CD4-positive, alpha-beta memory T cell (primary cell): ENCODE measurements around the gene CENPP. TPM values are rescaled to one million over a fixed set of nuclear protein-coding genes. Genes with fewer than 3 reads are reported as not detected.
A peak's percentile ranks its signal among the peaks of the same experiment; 100 is the strongest.

ENCODE experiments used
- CTCF ChIA-PET: fragments of 350-600 bp; sonication (Branson Sonifier 250); formaldehyde crosslinking; loops from one replicate; lab custom pipeline; 2021; ENCODE audit warnings: inconsistent platforms; ENCODE audit not compliant: partially characterized antibody; lab: Charles Lee
- POLR2A ChIA-PET: fragments of 350-600 bp; sonication (Branson Sonifier 250); formaldehyde crosslinking; loops from one replicate; lab custom pipeline; 2021; ENCODE audit not compliant: partially characterized antibody; lab: Charles Lee
- DNase-seq, 5 donors: peaks; one replicate each; pipeline versions ENCODE4 v3.0.0 to v3.0.0-alpha.2; 2020 to 2022; ENCODE audit warnings: mixed read lengths in 1 of 5
- H3K27ac ChIP-seq: one replicate; pipeline ENCODE4 v1.7.0; 2013; ENCODE audit warnings: low read depth, low read length
- H3K27me3 ChIP-seq: 2 replicates; pipeline ENCODE4 v1.7.0; 2013; ENCODE audit warnings: mild to moderate bottlenecking, low read length, moderate library complexity; ENCODE audit not compliant: insufficient read depth
- H3K36me3 ChIP-seq: 2 replicates; pipeline ENCODE4 v1.7.0; 2013; ENCODE audit warnings: mild to moderate bottlenecking, low read length, moderate library complexity; ENCODE audit not compliant: insufficient read depth
- H3K4me1 ChIP-seq: 2 replicates; pipeline ENCODE4 v1.7.0; 2013; ENCODE audit warnings: mild to moderate bottlenecking, low read length, moderate library complexity; ENCODE audit not compliant: insufficient read depth
- H3K4me3 ChIP-seq, 2 donors: one replicate each; pipeline ENCODE4 v1.7.0; 2013; ENCODE audit warnings: low read length in 2 of 2, mild to moderate bottlenecking in 1 of 2
- H3K9me3 ChIP-seq, 2 donors: one replicate each; pipeline ENCODE4 v1.7.0; 2013; ENCODE audit warnings: low read length in 2 of 2, control low read depth in 1 of 2; ENCODE audit not compliant: control insufficient read depth in 1 of 2
- H3K27ac Mint-ChIP-seq, 7 donors: one replicate each; pipeline ENCODE4 v1.8.0; 2020 to 2021; ENCODE audit warnings: mixed read lengths in 7 of 7, mild to moderate bottlenecking in 6 of 7, inconsistent platforms in 3 of 7, moderate library complexity in 3 of 7
- H3K27me3 Mint-ChIP-seq, 2 donors: one replicate each; pipeline ENCODE4 v1.8.0; 2020 to 2021; ENCODE audit warnings: mixed read lengths in 2 of 2
- H3K36me3 Mint-ChIP-seq, 2 donors: one replicate each; pipeline ENCODE4 v1.8.0; 2020 to 2021; ENCODE audit warnings: mixed read lengths in 2 of 2, inconsistent platforms in 1 of 2, mild to moderate bottlenecking in 1 of 2
- H3K4me1 Mint-ChIP-seq, 4 donors: one replicate each; pipeline ENCODE4 v1.8.0; 2020 to 2021; ENCODE audit warnings: mixed read lengths in 4 of 4, mild to moderate bottlenecking in 1 of 4
- H3K4me3 Mint-ChIP-seq, 8 donors: one replicate each; pipeline ENCODE4 v1.8.0; 2020 to 2021; ENCODE audit warnings: mixed read lengths in 8 of 8, mild to moderate bottlenecking in 7 of 8, moderate library complexity in 6 of 8, inconsistent platforms in 3 of 8
- H3K9me3 Mint-ChIP-seq, 8 donors: one replicate each; pipeline ENCODE4 v1.8.0; 2020 to 2021; ENCODE audit warnings: mixed read lengths in 8 of 8, mild to moderate bottlenecking in 5 of 8, inconsistent platforms in 3 of 8, moderate library complexity in 1 of 8
- intact Hi-C: fragments of 100-400 bp; cut with micrococcal nuclease; formaldehyde crosslinking; loops from one replicate; pipeline ENCODE4 v1.15.1; 2023
- polyA plus RNA-seq, 2 donors: library from polyadenylated mRNA; unstranded; fragments of 300-500 nt; fragmentation: Illumina TruSeq; gene quantifications; one replicate each; pipeline ENCODE4 v1.2.3, GENCODE V29; 2021
- total RNA-seq, 2 experiments: library from RNA; stranded (reverse); gene quantifications; one replicate each; pipeline ENCODE4 v1.2.3, GENCODE V29; 2021

CENPP gene
- 1 to 10 TPM in 1 of 2 experiments, under 1 TPM in 1; 0.55 to 4.3 TPM for total RNA-seq
- polyA plus RNA-seq, result 1 to 10 TPM; 2.4 to 9.5 TPM

DNA sequence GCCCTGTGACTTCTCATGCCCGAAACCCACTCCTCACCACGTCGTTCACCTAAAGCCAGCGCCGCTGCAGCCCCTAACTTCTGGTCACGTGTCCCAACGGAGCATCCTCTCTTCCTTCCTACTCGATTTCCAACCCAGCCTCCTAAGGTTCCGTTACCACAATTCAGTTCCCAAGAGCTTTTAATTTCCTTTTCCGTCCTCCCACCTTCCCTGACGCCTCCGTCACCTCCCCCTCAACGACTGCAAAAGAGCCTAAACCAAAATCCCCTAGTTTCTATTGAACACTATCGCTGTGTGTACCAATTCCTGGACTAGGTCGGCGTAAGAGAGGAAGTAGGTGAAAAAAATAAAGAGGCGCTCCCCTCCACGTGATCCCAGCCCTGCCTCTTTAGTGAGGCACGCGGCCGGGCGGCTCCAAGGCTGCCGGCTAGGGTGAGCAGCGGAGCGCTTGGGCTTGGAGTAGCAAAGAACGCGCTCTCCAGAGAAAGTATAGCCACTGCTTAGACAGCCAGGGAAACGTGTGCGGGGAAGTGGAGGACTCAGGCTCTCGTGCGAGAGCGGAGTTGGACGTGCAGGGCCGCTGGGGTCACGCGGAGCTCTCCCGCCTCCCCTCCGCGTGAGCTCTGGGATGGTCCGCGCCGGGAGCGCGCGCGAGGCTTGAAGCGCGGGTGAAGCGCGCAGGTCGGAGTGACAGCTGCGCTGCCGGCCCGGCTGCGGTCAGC lies at the start of gene CENPP, which contains the start of gene NOL8:
TSS of gene CENPP (plus strand) at position 685 of the 722 bp plus-strand sequence.
TSS of gene NOL8 (minus strand) at position 82 of the 722 bp plus-strand sequence. CDS start 1,189 bp downstream, outside the sequence.
- DNase-seq, result peak; percentile 89 to 91 (median 91)
- peaks cover 15 to 32% of the 10 kb centered on the region in 2 donors for H3K36me3 Mint-ChIP-seq
- Histone ChIP-seq H3K36me3 (peaks cover 20% of the 10 kb centered on the region), H3K4me1 (peaks cover 26% of the 10 kb centered on the region), H3K27ac (peak within 1 kb of the TSS; percentile 92), H3K4me3 (peak within 1 kb of the TSS; percentile 97 to 100), H3K9me3 (no peaks in the 10 kb centered on the region), H3K27me3 (no peaks in the 10 kb centered on the region)
- peak within 1 kb of the TSS; percentile 95 to 99 (median 98) for H3K4me3 Mint-ChIP-seq
- ChIA-PET CTCF (interaction anchor here (1.0 to 1.6 kb wide), 5 partner anchors 8 to 345 kb away, joined by 3 to 5 read pairs (median 4); no protein-coding TSS in a partner anchor), POLR2A (interaction anchor here (0.7 to 2.9 kb wide), 13 partner anchors 8 to 1840 kb away, joined by 3 to 30 read pairs (median 5); partner anchors contain the start of genes BICD2, IARS1 and IPPK)
- H3K27me3 Mint-ChIP-seq, result no peaks in the 10 kb centered on the region
- intact Hi-C loops, result loop anchor here (1.0 to 10.0 kb wide), 5 partner anchors 32 to 901 kb away; partner anchors contain the start of genes BICD2, IARS1, IPPK and NFIL3
- H3K27ac Mint-ChIP-seq, result peak within 1 kb of the TSS; percentile 91 to 100 (median 99)
- no peaks in the 10 kb centered on the region for H3K9me3 Mint-ChIP-seq
- H3K4me1 Mint-ChIP-seq, result peaks cover 8 to 41% (median 30%) of the 10 kb centered on the region in 4 donors

DNA sequence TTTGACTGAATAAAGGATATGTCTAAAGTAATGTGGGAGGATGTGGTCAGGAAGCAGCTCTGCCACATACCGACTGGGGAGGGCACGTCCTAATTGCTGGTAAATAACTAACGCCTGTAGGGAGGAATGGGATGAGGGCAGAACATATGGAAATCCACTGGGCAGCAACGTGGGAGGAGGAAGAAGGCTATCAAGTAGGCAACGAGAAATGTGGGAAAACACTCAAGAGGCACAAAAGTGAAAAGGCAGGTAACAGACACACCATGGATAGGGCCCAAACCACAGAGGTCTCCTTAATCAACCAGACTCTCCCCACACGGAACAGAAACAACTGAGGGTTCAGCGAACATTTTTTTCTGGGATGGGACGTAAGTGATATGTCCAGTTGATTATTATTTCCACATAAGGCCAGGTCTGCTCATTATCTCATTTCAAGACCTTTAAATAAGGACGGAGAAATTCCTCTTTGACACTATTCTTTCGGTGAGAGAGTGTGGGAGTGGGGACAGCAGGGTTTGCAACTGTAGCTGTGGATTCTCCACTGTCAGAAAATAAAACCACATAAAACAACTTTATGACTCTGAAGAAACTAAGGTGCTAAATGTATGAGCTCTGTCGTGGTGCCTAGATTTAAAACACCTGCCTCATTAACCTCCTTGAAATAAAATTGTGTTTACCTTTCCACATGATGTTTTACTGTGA lies 49.3 kb upstream of the CENPP start:
- H3K4me1 Mint-ChIP-seq, result peaks cover 16 to 44% (median 25%) of the 10 kb centered on the region in 4 donors
- H3K27ac Mint-ChIP-seq, result peak overlapping the region; percentile 45 to 93 (median 82)
- peak in 4 of 5 donors; percentile 4 to 19 (median 8) for DNase-seq
- H3K4me3 ChIP-seq, result no peak overlapping the region
- ChIA-PET CTCF (interaction anchor here (1.2 to 2.0 kb wide), 3 partner anchors 136 to 514 kb away, joined by 3 to 6 read pairs (median 3); no protein-coding TSS in a partner anchor), POLR2A (interaction anchor here (1.2 kb wide), 1 partner anchor 48 kb away, joined by 4 read pairs; no protein-coding TSS in a partner anchor)
- H3K9me3 Mint-ChIP-seq, result no peaks in the 10 kb centered on the region
- no peaks in the 10 kb centered on the region for H3K27me3 Mint-ChIP-seq
- no peak overlapping the region for H3K27ac ChIP-seq
- H3K36me3 Mint-ChIP-seq, result peaks cover 54 to 83% of the 10 kb centered on the region in 2 donors
- H3K27me3 ChIP-seq, result no peaks in the 10 kb centered on the region
- H3K4me3 Mint-ChIP-seq, result peak overlapping the region in 7 of 8 donors; percentile 66 to 83 (median 75)
- H3K36me3 ChIP-seq, result peaks cover 73% of the 10 kb centered on the region
- peaks cover 24% of the 10 kb centered on the region for H3K4me1 ChIP-seq
- intact Hi-C loops, result no loop called here
- no peaks in the 10 kb centered on the region for H3K9me3 ChIP-seq

DNA sequence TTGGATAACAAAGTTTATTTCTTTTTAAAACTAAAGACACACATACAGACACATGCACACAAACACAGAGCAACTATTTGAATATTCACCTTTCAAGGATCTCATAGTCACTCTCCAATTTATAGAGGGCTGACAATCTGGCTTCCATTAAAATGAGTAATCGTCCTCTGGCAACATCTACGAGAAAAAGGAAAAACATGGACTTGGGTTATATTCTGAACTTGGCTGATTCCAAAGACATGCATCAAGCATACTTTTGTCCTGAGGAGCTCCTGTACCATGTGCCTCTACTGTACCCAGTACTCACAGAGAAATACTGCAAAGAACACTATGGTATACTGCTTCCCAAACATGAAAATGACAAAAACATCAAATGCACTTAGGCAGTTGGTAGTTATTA lies 47.6 kb upstream of the CENPP start:
- CTCF ChIA-PET, result interaction anchor here (1.0 to 2.0 kb wide), 2 partner anchors 15 to 139 kb away, joined by 3 to 6 read pairs; no protein-coding TSS in a partner anchor
- Mint-ChIP-seq H3K9me3 (no peaks in the 10 kb centered on the region), H3K36me3 (peaks cover 53 to 81% of the 10 kb centered on the region in 2 donors), H3K27ac (peak overlapping the region in 2 of 7 donors; percentile 0 to 64), H3K27me3 (no peaks in the 10 kb centered on the region), H3K4me3 (no peak overlapping the region), H3K4me1 (peaks cover 16 to 44% (median 25%) of the 10 kb centered on the region in 4 donors)
- H3K9me3 ChIP-seq, result no peaks in the 10 kb centered on the region
- POLR2A ChIA-PET, result no interaction called here
- H3K4me1 ChIP-seq, result peaks cover 24% of the 10 kb centered on the region
- peaks cover 67% of the 10 kb centered on the region for H3K36me3 ChIP-seq
- H3K27ac ChIP-seq, result no peak overlapping the region
- no peaks in the 10 kb centered on the region for H3K27me3 ChIP-seq
- H3K4me3 ChIP-seq, result no peak overlapping the region
- no peak for DNase-seq
- intact Hi-C loops, result no loop called here

DNA sequence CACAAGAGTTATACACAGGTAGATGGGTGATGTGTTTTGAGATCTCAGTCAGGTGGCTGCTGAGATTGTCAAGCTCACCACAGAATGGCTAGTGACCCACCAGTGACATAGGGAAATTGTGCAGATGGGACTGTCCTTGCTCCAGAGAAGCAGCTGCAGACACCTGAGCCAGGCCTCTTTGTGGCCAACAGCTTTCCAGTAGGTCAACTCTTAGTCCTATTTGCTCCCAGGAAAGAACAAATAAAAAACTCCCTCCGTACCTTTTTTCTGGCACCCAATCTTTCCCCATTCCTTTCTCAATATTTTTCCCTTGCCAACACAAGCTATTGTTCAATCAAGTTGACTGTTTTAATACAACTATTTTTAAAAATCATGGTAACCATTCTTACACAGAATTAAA lies 46.5 kb upstream of the CENPP start:
- no peak for DNase-seq
- Mint-ChIP-seq H3K36me3 (peaks cover 51 to 74% of the 10 kb centered on the region in 2 donors), H3K4me1 (peaks cover 17 to 37% (median 25%) of the 10 kb centered on the region in 4 donors), H3K27me3 (no peaks in the 10 kb centered on the region), H3K4me3 (no peak overlapping the region), H3K27ac (peak overlapping the region in 1 of 7 donors; percentile 68), H3K9me3 (no peaks in the 10 kb centered on the region)
- intact Hi-C loops, result no loop called here
- Histone ChIP-seq H3K27me3 (no peaks in the 10 kb centered on the region), H3K4me3 (no peak overlapping the region), H3K9me3 (no peaks in the 10 kb centered on the region), H3K4me1 (peaks cover 24% of the 10 kb centered on the region), H3K36me3 (peaks cover 61% of the 10 kb centered on the region), H3K27ac (no peak overlapping the region)
- POLR2A ChIA-PET, result interaction anchor here (0.9 kb wide), 1 partner anchor 19 kb away, joined by 3 read pairs; no protein-coding TSS in a partner anchor
- CTCF ChIA-PET, result interaction anchor here (3.6 kb wide), 1 partner anchor 140 kb away, joined by 9 read pairs; no protein-coding TSS in a partner anchor

DNA sequence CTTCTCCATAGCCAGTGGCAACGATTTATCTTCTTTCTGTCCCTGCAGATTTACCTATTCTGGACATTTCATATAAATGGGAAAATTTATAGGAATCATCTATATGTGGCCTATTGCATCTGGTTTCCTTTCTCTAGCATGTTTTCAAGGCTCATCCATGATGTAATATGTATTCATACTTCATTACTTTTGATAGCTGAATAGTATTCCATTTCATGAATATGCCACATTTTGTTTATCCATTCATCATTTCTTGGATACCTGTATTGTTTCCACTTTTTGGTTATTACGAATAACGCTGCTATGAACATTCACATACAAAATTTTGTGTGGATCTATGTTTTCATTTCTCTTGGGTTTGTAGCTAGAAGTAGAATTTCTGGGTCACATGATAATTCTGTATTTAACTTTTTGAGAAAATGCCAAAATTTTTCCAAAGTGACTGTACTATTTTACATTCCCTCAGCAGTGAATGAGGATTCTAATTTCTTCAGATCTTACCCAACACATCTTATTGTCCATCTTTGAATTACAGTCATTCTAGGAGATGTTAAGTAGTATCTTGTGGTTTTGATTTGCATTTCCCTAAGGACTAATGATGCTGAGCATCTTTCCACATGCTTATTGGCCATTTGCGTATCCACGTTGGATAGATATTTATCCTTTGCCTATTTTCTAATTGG lies 35.9 kb upstream of the CENPP start:
- Mint-ChIP-seq H3K4me3 (no peak overlapping the region), H3K4me1 (peaks cover 26 to 64% (median 44%) of the 10 kb centered on the region in 4 donors), H3K9me3 (peaks cover 0 to 2% (median 0%) of the 10 kb centered on the region in 8 donors), H3K27me3 (no peaks in the 10 kb centered on the region), H3K27ac (peak overlapping the region in 1 of 7 donors; percentile 99), H3K36me3 (peaks cover 32 to 50% of the 10 kb centered on the region in 2 donors)
- H3K27me3 ChIP-seq, result no peaks in the 10 kb centered on the region
- H3K36me3 ChIP-seq, result peaks cover 27% of the 10 kb centered on the region
- CTCF ChIA-PET, result no interaction called here
- DNase-seq, result no peak
- intact Hi-C loops, result loop anchor here (5.0 to 10.0 kb wide), 2 partner anchors 475 to 1282 kb away; partner anchors contain the start of gene BICD2
- no peaks in the 10 kb centered on the region for H3K9me3 ChIP-seq
- no peak overlapping the region for H3K4me3 ChIP-seq
- no peak overlapping the region for H3K27ac ChIP-seq
- POLR2A ChIA-PET, result no interaction called here
- H3K4me1 ChIP-seq, result peaks cover 34% of the 10 kb centered on the region

DNA sequence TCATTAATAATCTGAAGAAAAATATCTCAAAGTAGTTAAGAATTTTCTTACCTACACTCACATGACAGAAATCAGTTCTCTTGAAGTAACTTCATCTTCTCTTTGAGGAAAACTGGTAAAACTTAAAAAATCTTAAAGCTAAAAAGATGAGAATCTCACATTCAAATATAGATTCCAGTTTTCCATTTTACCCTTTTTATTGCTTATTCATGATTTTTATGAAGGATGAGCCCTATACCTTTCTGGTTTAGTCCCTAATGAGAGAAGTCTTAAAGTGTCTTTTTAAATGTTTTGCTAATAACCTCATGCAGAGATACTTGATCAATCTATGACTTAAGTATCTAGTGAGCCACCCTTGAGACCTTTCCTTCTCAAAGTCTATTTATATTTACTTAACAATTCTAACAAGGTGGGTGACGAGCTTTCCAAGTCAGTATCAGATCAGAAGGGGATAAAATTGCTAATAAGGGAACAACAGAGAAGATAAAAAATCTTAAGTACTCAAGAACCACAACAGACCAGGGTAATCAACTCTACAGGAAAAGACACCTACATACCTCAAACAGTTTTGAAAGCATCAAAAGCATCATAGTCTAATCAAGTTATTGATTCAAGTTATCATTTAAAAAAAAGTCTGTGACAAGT lies 34.8 kb upstream of the CENPP start:
- Mint-ChIP-seq H3K9me3 (peaks cover 0 to 2% (median 0%) of the 10 kb centered on the region in 8 donors), H3K4me1 (peaks cover 28 to 67% (median 50%) of the 10 kb centered on the region in 4 donors), H3K4me3 (peak overlapping the region in 5 of 8 donors; percentile 5 to 58 (median 23)), H3K27me3 (no peaks in the 10 kb centered on the region), H3K27ac (peak overlapping the region in 4 of 7 donors; percentile 14 to 99 (median 40)), H3K36me3 (peaks cover 22 to 39% of the 10 kb centered on the region in 2 donors)
- Histone ChIP-seq H3K27ac (no peak overlapping the region), H3K27me3 (no peaks in the 10 kb centered on the region), H3K4me1 (peaks cover 36% of the 10 kb centered on the region), H3K4me3 (no peak overlapping the region), H3K9me3 (no peaks in the 10 kb centered on the region), H3K36me3 (peaks cover 17% of the 10 kb centered on the region)
- intact Hi-C loops, result loop anchor here (5.0 to 10.0 kb wide), 2 partner anchors 474 to 1281 kb away; partner anchors contain the start of gene BICD2
- no peak for DNase-seq
- POLR2A ChIA-PET, result interaction anchor here (1.8 kb wide), 1 partner anchor 35 kb away, joined by 7 read pairs; the partner anchor contains the start of genes CENPP and NOL8
- CTCF ChIA-PET, result interaction anchor here (1.4 to 1.9 kb wide), 2 partner anchors 34 to 151 kb away, joined by 4 to 7 read pairs; partner anchors contain the start of genes CENPP and NOL8
